Astrocyte (in vitro differentiated cells and primary cell): Measurements from ENCODE around the gene SHROOM1.

Experiments
- EZH2 ChIP-seq: IDR thresholded peaks from 2 replicates; pipeline ENCODE4 v1.6.1; 2012; ENCODE audit warnings: mild to moderate bottlenecking, low read length, inconsistent platforms; ENCODE audit not compliant: insufficient read depth
- TF ChIP-seq, protein P1 (sequence below): IDR thresholded peaks from 2 replicates; pipeline ENCODE4 v1.5.1; 2011; ENCODE audit warnings: low read depth, mild to moderate bottlenecking, inconsistent platforms, low read length, moderate library complexity; ENCODE audit not compliant: insufficient read depth

- TF ChIP-seq, protein P1, sequence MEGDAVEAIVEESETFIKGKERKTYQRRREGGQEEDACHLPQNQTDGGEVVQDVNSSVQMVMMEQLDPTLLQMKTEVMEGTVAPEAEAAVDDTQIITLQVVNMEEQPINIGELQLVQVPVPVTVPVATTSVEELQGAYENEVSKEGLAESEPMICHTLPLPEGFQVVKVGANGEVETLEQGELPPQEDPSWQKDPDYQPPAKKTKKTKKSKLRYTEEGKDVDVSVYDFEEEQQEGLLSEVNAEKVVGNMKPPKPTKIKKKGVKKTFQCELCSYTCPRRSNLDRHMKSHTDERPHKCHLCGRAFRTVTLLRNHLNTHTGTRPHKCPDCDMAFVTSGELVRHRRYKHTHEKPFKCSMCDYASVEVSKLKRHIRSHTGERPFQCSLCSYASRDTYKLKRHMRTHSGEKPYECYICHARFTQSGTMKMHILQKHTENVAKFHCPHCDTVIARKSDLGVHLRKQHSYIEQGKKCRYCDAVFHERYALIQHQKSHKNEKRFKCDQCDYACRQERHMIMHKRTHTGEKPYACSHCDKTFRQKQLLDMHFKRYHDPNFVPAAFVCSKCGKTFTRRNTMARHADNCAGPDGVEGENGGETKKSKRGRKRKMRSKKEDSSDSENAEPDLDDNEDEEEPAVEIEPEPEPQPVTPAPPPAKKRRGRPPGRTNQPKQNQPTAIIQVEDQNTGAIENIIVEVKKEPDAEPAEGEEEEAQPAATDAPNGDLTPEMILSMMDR = no peak
- no peak for TF ChIP-seq EZH2
These were observed 55.6 kb downstream of the SHROOM1 start for GRCh38 chr5:132774896-132775295.
